Activated CD4-positive, alpha-beta memory T cell treated with anti-CD3 and anti-CD28 coated beads, Interleukin-2, amount 10 ng/mL, durations not matched to agents 7 days and 5 days (primary cell): Measurements from ENCODE around the gene PKIG. TPM values are rescaled to one million over a fixed set of nuclear protein-coding genes. Genes with fewer than 3 reads are reported as not detected.
A peak's percentile ranks its signal among the peaks of the same experiment; 100 is the strongest.

ENCODE experiments used
- CTCF ChIA-PET: fragments of 350-600 bp; sonication (Branson Sonifier 250); formaldehyde crosslinking; loops from one replicate; lab custom pipeline; 2021; ENCODE audit warnings: antibody characterized with exemption, inconsistent platforms; lab: Charles Lee
- POLR2A ChIA-PET: fragments of 350-600 bp; sonication (Branson Sonifier 250); formaldehyde crosslinking; loops from one replicate; lab custom pipeline; 2021; ENCODE audit warnings: antibody characterized with exemption; lab: Charles Lee
- DNase-seq: peaks from one replicate; pipeline ENCODE4 v3.0.0-alpha.2; 2020
- H3K27ac Mint-ChIP-seq: one replicate; pipeline ENCODE4 v1.8.0; 2021; ENCODE audit warnings: mild to moderate bottlenecking, mixed read lengths
- H3K27me3 Mint-ChIP-seq: one replicate; pipeline ENCODE4 v1.8.0; 2021; ENCODE audit warnings: mixed read lengths
- H3K36me3 Mint-ChIP-seq: one replicate; pipeline ENCODE4 v1.8.0; 2021; ENCODE audit warnings: low read depth, mixed read lengths
- H3K4me1 Mint-ChIP-seq: one replicate; pipeline ENCODE4 v1.8.0; 2021; ENCODE audit warnings: mixed read lengths
- H3K4me3 Mint-ChIP-seq: one replicate; pipeline ENCODE4 v1.8.0; 2021; ENCODE audit warnings: mild to moderate bottlenecking, mixed read lengths
- H3K9me3 Mint-ChIP-seq: one replicate; pipeline ENCODE4 v1.8.0; 2021; ENCODE audit warnings: mixed read lengths
- total RNA-seq, 2 experiments: library from RNA; stranded (reverse); gene quantifications; one replicate each; pipeline ENCODE4 v1.2.3, GENCODE V29; 2021

Gene PKIG
- total RNA-seq, 2 experiments from 2014 or later = 1.1 to 1.6 TPM

DNA sequence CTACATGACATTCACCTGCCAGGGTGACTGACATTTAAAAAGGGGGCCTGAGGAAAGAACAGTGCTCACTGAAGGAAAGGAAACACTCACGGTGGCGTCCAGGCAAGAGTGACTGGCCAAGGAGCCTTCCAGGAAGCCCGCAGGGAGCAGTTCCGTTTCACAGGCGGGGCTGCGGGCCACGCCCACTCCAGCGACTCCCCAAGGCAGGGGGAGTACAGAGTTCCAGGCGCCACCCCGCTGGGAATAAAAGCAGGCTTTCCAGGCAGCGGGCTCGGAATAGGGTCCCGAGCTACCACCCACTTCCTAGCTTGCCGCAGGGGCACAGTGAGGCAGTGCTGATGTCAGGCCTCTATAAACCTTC is 34.2 kb downstream of the PKIG start:
- no peak overlapping the region for H3K4me3 Mint-ChIP-seq
- H3K4me1 Mint-ChIP-seq = peaks cover 36% of the 10 kb centered on the region
- ChIA-PET CTCF (no interaction called here), POLR2A (interaction anchor here (1.1 to 3.3 kb wide), 2 partner anchors 29 to 34 kb away, joined by 4 to 17 read pairs; no protein-coding TSS in a partner anchor)
- H3K27me3 Mint-ChIP-seq = no peaks in the 10 kb centered on the region
- DNase-seq = no peak
- H3K27ac Mint-ChIP-seq = peak overlapping the region; percentile 21
- H3K9me3 Mint-ChIP-seq = no peaks in the 10 kb centered on the region
- peaks cover 45% of the 10 kb centered on the region for H3K36me3 Mint-ChIP-seq

GRCh38 chr20:44618318-44618731 is 35.9 kb downstream of the PKIG start:
- Mint-ChIP-seq H3K4me1 (peaks cover 36% of the 10 kb centered on the region), H3K4me3 (no peak overlapping the region), H3K27ac (no peak overlapping the region), H3K9me3 (peaks cover 4% of the 10 kb centered on the region), H3K27me3 (no peaks in the 10 kb centered on the region), H3K36me3 (peaks cover 61% of the 10 kb centered on the region)
- DNase-seq = no peak
- ChIA-PET CTCF (interaction anchor here (0.6 to 2.3 kb wide), 6 partner anchors 8 to 380 kb away, joined by 3 to 8 read pairs (median 3); partner anchors contain the start of gene TTPAL), POLR2A (interaction anchor here (0.6 to 3.3 kb wide), 4 partner anchors 27 to 39 kb away, joined by 3 to 17 read pairs (median 4); no protein-coding TSS in a partner anchor)

DNA sequence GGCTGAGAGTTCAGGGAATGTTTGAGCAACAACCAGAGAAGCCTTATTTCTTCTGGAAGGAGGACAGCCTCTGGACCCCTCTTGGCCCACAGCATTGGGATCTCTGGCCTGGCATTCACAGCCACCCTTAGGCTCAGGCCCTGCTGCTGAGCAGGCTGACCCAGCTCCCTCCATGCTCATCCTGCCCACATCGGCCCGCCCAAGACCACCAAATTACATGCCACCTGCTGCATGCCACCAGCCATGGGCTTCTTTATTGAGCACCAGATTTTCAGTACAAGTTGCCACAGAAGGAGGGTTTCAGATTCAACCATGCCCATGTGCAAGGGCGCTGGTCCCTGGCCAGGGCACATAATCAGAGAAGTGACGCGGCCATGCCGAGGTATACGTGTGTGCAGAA is 36.9 kb downstream of the PKIG start:
- Mint-ChIP-seq H3K4me1 (peaks cover 36% of the 10 kb centered on the region), H3K27me3 (no peaks in the 10 kb centered on the region), H3K4me3 (no peak overlapping the region), H3K9me3 (peaks cover 5% of the 10 kb centered on the region), H3K36me3 (peaks cover 64% of the 10 kb centered on the region), H3K27ac (no peak overlapping the region)
- POLR2A ChIA-PET = interaction anchor here (0.6 to 3.3 kb wide), 2 partner anchors 26 to 40 kb away, joined by 3 to 17 read pairs; no protein-coding TSS in a partner anchor
- no peak for DNase-seq
- CTCF ChIA-PET = interaction anchor here (1.5 to 2.3 kb wide), 2 partner anchors 63 to 144 kb away, joined by 3 to 8 read pairs; partner anchors contain the start of gene TTPAL

DNA sequence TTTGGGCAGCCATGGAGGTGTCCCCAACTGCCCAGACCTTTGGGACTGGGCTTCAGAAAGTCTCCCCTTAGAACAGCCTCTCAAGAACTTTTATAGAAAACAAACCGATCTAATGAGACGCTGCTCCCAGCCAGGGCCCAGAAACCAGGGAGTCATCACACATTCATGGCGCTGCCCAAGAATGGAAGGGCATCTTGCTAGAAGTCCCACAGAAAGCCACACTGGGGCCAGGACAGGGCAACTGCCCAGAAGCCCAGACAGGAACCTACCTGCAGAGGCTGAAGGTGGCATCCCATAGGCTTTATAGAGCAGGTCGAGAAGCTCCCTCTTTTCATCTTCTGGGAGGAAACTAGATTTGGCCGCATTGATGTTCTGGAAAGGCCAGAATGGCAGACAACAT is 37.7 kb downstream of the PKIG start:
- no peak overlapping the region for H3K27ac Mint-ChIP-seq
- POLR2A ChIA-PET = no interaction called here
- CTCF ChIA-PET = no interaction called here
- H3K9me3 Mint-ChIP-seq = peaks cover 5% of the 10 kb centered on the region
- H3K36me3 Mint-ChIP-seq = peaks cover 70% of the 10 kb centered on the region
- H3K27me3 Mint-ChIP-seq = no peaks in the 10 kb centered on the region
- H3K4me3 Mint-ChIP-seq = no peak overlapping the region
- H3K4me1 Mint-ChIP-seq = peaks cover 33% of the 10 kb centered on the region
- no peak for DNase-seq

DNA sequence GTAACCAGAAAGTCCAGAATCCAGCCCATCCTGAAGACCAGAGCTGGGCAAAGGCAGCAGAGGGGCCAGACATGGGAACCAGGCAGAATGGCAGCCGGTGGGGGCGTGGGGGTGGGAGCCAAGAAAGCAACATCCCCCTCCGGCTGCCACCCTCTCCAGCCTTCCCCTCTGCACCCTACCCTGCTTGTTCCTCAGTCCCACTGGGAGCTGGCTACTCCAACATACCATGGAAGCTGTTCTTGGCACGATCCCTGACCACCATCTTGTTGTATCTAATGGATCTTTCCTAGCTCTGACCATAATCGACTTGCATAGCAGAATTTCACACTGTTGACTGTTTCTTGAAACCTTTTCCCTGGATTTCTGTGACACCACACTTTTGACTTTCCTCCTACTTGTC is 38.9 kb downstream of the PKIG start:
- POLR2A ChIA-PET = no interaction called here
- H3K9me3 Mint-ChIP-seq = peaks cover 5% of the 10 kb centered on the region

DNA sequence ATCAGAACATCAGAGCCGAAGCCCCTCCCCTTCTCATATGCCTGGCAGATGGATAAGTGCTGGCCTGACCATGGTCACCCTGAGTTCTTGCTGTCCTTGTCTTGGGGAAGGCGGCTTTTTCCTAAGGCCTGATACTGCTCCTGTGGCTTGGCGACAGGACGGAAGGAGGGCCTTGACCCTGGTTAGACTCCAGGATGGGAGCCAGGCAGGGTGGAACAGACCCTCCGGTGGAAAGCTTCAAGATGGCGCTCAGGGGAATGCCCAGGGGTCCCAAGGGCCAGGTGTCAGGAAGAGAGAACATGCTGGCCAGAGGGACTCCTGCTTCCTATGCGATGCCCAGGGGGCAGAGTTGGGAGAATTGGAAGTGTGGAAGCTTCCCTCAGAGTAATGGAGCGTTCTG is 39.6 kb downstream of the PKIG start:
- ChIA-PET POLR2A (no interaction called here), CTCF (no interaction called here)
- Mint-ChIP-seq H3K4me1 (peaks cover 18% of the 10 kb centered on the region), H3K9me3 (peaks cover 5% of the 10 kb centered on the region), H3K4me3 (no peak overlapping the region), H3K36me3 (peaks cover 76% of the 10 kb centered on the region), H3K27me3 (no peaks in the 10 kb centered on the region), H3K27ac (no peak overlapping the region)
- no peak for DNase-seq

More for the DNA sequence above, 38.9 kb downstream of the PKIG start:
- H3K4me3 Mint-ChIP-seq = no peak overlapping the region
- H3K27ac Mint-ChIP-seq = no peak overlapping the region
- peaks cover 70% of the 10 kb centered on the region for H3K36me3 Mint-ChIP-seq
- no peaks in the 10 kb centered on the region for H3K27me3 Mint-ChIP-seq
- CTCF ChIA-PET = no interaction called here
- DNase-seq = no peak
- H3K4me1 Mint-ChIP-seq = peaks cover 20% of the 10 kb centered on the region

- DNase-seq = no peak
- H3K9me3 Mint-ChIP-seq = peaks cover 5% of the 10 kb centered on the region
- H3K4me1 Mint-ChIP-seq = peaks cover 18% of the 10 kb centered on the region
- H3K27ac Mint-ChIP-seq = no peak overlapping the region
- no peaks in the 10 kb centered on the region for H3K27me3 Mint-ChIP-seq
- ChIA-PET CTCF (no interaction called here), POLR2A (no interaction called here)
- peaks cover 81% of the 10 kb centered on the region for H3K36me3 Mint-ChIP-seq
- no peak overlapping the region for H3K4me3 Mint-ChIP-seq
Measured at GRCh38 chr20:44622501-44623270, 40.3 kb downstream of the PKIG start.

- no peak for DNase-seq
- no peak overlapping the region for H3K4me3 Mint-ChIP-seq
- no peaks in the 10 kb centered on the region for H3K27me3 Mint-ChIP-seq
- peaks cover 6% of the 10 kb centered on the region for H3K4me1 Mint-ChIP-seq
- ChIA-PET POLR2A (no interaction called here), CTCF (interaction anchor here (0.7 to 1.0 kb wide), 2 partner anchors 25 to 61 kb away, joined by 3 to 4 read pairs; no protein-coding TSS in a partner anchor)
- no peak overlapping the region for H3K27ac Mint-ChIP-seq
- peaks cover 5% of the 10 kb centered on the region for H3K9me3 Mint-ChIP-seq
- peaks cover 81% of the 10 kb centered on the region for H3K36me3 Mint-ChIP-seq
Measured at GRCh38 chr20:44624152-44624551, 41.8 kb downstream of the PKIG start.

GRCh38 chr20:44624743-44625271 is 42.4 kb downstream of the PKIG start:
- POLR2A ChIA-PET = no interaction called here
- H3K27me3 Mint-ChIP-seq = no peaks in the 10 kb centered on the region
- no peak overlapping the region for H3K27ac Mint-ChIP-seq
- CTCF ChIA-PET = interaction anchor here (1.0 kb wide), 1 partner anchor 60 kb away, joined by 3 read pairs; no protein-coding TSS in a partner anchor
- H3K4me3 Mint-ChIP-seq = no peak overlapping the region
- H3K4me1 Mint-ChIP-seq = no peaks in the 10 kb centered on the region
- peaks cover 74% of the 10 kb centered on the region for H3K36me3 Mint-ChIP-seq
- no peak for DNase-seq
- H3K9me3 Mint-ChIP-seq = peaks cover 5% of the 10 kb centered on the region

DNA sequence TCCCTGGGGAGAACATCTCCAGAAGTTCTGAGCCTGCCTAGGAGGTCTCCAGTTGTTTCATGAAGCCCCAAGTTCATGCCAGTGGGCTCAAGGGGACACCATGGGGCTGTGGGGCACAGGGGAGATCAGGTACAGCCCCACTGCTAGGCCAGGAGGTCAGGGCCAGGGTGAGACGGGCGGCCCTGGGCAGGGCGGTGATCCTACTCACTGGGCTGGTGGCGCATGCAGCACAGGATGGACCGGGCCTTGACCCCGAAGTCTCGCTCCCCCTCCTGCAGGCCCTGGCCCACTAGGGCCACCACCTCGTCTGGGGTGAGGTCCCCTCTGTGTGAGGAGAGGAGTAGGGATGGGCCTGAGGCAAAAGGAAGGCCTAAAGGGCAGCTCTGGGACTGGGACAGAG is 43.0 kb downstream of the PKIG start:
- ChIA-PET CTCF (no interaction called here), POLR2A (no interaction called here)
- DNase-seq = no peak
- peaks cover 71% of the 10 kb centered on the region for H3K36me3 Mint-ChIP-seq
- H3K9me3 Mint-ChIP-seq = peaks cover 5% of the 10 kb centered on the region
- H3K27ac Mint-ChIP-seq = no peak overlapping the region
- no peaks in the 10 kb centered on the region for H3K4me1 Mint-ChIP-seq
- H3K27me3 Mint-ChIP-seq = no peaks in the 10 kb centered on the region
- H3K4me3 Mint-ChIP-seq = no peak overlapping the region

DNA sequence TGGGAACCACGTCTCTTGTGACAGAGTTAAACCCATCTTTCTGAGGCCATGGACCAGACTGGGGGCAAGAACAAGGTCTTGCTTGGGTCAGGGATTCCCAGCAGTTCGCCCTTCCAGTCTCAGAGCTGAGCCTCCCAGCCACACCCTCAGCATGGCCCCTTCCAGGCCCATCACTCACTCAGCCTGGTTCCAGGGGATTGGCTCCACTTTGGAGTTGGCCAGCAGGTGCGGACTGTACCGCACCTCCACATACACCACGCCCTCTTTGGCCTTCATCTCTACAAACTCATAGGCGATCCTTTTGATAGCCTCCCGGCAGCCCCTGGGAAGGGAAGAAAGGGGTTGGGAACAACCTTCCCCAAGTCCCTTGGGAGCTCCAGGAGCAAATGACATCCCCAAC is 43.9 kb downstream of the PKIG start:
- Mint-ChIP-seq H3K27ac (no peak overlapping the region), H3K4me3 (no peak overlapping the region), H3K36me3 (peaks cover 65% of the 10 kb centered on the region), H3K4me1 (no peaks in the 10 kb centered on the region), H3K9me3 (peaks cover 5% of the 10 kb centered on the region), H3K27me3 (no peaks in the 10 kb centered on the region)
- ChIA-PET POLR2A (no interaction called here), CTCF (interaction anchor here (0.5 kb wide), 1 partner anchor 19 kb away, joined by 3 read pairs; no protein-coding TSS in a partner anchor)
- DNase-seq = no peak

- no peak for DNase-seq
- peaks cover 53% of the 10 kb centered on the region for H3K36me3 Mint-ChIP-seq
- H3K9me3 Mint-ChIP-seq = peaks cover 5% of the 10 kb centered on the region
- H3K27ac Mint-ChIP-seq = no peak overlapping the region
- POLR2A ChIA-PET = no interaction called here
- H3K4me3 Mint-ChIP-seq = no peak overlapping the region
- no peaks in the 10 kb centered on the region for H3K4me1 Mint-ChIP-seq
- no peaks in the 10 kb centered on the region for H3K27me3 Mint-ChIP-seq
- CTCF ChIA-PET = no interaction called here
Measured at GRCh38 chr20:44627364-44628010, 45.1 kb downstream of the PKIG start.

DNA sequence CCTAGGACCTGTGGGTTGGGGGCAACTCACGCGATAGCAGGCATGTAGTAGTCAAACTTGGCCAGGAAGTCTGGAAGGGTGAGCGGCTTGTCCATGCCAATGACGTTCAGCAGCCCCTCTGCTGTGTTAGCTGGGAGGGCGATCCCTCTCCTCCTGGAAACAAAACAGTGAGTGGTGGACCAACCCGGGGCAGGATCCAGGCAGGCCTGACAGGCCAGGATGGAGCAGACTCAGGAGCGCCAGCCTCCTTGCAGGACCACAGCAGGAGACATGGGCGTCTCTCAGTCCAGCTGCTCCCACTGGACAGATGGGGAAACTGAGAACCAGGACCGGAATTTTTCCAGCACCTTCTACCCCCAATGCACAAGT is 46.6 kb downstream of the PKIG start:
- no peak for DNase-seq
- H3K4me1 Mint-ChIP-seq = no peaks in the 10 kb centered on the region
- no peaks in the 10 kb centered on the region for H3K9me3 Mint-ChIP-seq
- no peaks in the 10 kb centered on the region for H3K27me3 Mint-ChIP-seq
- no peak overlapping the region for H3K4me3 Mint-ChIP-seq
- peaks cover 48% of the 10 kb centered on the region for H3K36me3 Mint-ChIP-seq
- ChIA-PET POLR2A (interaction anchor here (0.6 kb wide), 1 partner anchor 410 kb away, joined by 3 read pairs; no protein-coding TSS in a partner anchor), CTCF (no interaction called here)
- no peak overlapping the region for H3K27ac Mint-ChIP-seq
